Mesendoderm (in vitro differentiated cells): ENCODE measurements around the gene FBF1.
A peak's percentile ranks its signal among the peaks of the same experiment; 100 is the strongest.
"Not testable (repeated sequence)": the region's sequence is repeated elsewhere in the genome, so short reads cannot be mapped to it uniquely, and the experiment has no call there.

ENCODE experiments used
- DNase-seq: peaks from one replicate; pipeline ENCODE4 v3.0.0; 2013
- H2AK5ac ChIP-seq: 2 replicates; pipeline ENCODE4 v1.6.1; 2013; ENCODE audit warnings: low read length, inconsistent platforms
- H2BK120ac ChIP-seq: 2 replicates; pipeline ENCODE4 v1.6.1; 2013; ENCODE audit warnings: low read depth, mild to moderate bottlenecking, low read length, moderate library complexity, mixed read lengths
- H2BK15ac ChIP-seq: replicated peaks from 2 replicates; pipeline ENCODE4 v1.6.1; 2013; ENCODE audit warnings: low read depth, mild to moderate bottlenecking, moderate library complexity
- H2BK5ac ChIP-seq: 2 replicates; pipeline ENCODE4 v1.6.1; 2013; ENCODE audit warnings: low read length, inconsistent platforms
- H3K18ac ChIP-seq: 2 replicates; pipeline ENCODE4 v1.6.1; 2013; ENCODE audit warnings: mild to moderate bottlenecking, low read length, mixed read lengths
- H3K23ac ChIP-seq: one replicate; pipeline ENCODE4 v1.6.1; 2013; ENCODE audit warnings: low read length
- H3K27ac ChIP-seq: 2 replicates; pipeline ENCODE4 v1.5.1; 2013; ENCODE audit warnings: low read depth, mild to moderate bottlenecking, inconsistent platforms, low read length, moderate library complexity
- H3K27me3 ChIP-seq: 2 replicates; pipeline ENCODE4 v1.6.1; 2013; ENCODE audit warnings: low read length, control low read depth, mild to moderate bottlenecking, inconsistent platforms; ENCODE audit not compliant: insufficient read depth, poor library complexity
- H3K36me3 ChIP-seq: 2 replicates; pipeline ENCODE4 v1.6.1; 2013; ENCODE audit warnings: low read length, inconsistent platforms; ENCODE audit not compliant: control insufficient read depth, insufficient read depth
- H3K4ac ChIP-seq: one replicate; pipeline ENCODE4 v1.6.1; 2013; ENCODE audit warnings: low read depth, mild to moderate bottlenecking, low read length, moderate library complexity
- H3K4me1 ChIP-seq: 2 replicates; pipeline ENCODE4 v1.6.1; 2013; ENCODE audit warnings: low read depth, low read length, inconsistent platforms; ENCODE audit not compliant: control insufficient read depth
- H3K4me2 ChIP-seq: 2 replicates; pipeline ENCODE4 v1.6.1; 2013; ENCODE audit warnings: low read length
- H3K4me3 ChIP-seq: 2 replicates; pipeline ENCODE4 v1.5.1; 2013; ENCODE audit warnings: mild to moderate bottlenecking, low read length
- H3K56ac ChIP-seq: one replicate; pipeline ENCODE4 v1.6.1; 2013; ENCODE audit warnings: low read length
- H3K79me1 ChIP-seq: 2 replicates; pipeline ENCODE4 v1.6.1; 2013; ENCODE audit warnings: low read length, inconsistent platforms
- H3K79me2 ChIP-seq: 2 replicates; pipeline ENCODE4 v1.6.1; 2013; ENCODE audit warnings: mild to moderate bottlenecking, low read length; ENCODE audit not compliant: control insufficient read depth, insufficient read depth
- H3K9ac ChIP-seq: 2 replicates; pipeline ENCODE4 v1.6.1; 2013; ENCODE audit warnings: low read length, inconsistent platforms
- H4K5ac ChIP-seq: one replicate; pipeline ENCODE4 v1.6.1; 2013; ENCODE audit warnings: low read length
- H4K8ac ChIP-seq: one replicate; pipeline ENCODE4 v1.6.1; 2013; ENCODE audit warnings: low read depth, mild to moderate bottlenecking, control low read depth, low read length, moderate library complexity
- WGBS: extraction: QIAGEN DNeasy Blood & Tissue Kit; methylation state at CpG from one replicate; pipeline ENCODE4 v1.1.7; 2013; ENCODE audit warnings: low lambda C conversion rate, missing lambda C conversion rate; ENCODE audit not compliant: insufficient coverage; ENCODE audit errors: extremely low coverage; 5-methylcytosine and 5-hydroxymethylcytosine counted together

The FBF1 gene

DNA sequence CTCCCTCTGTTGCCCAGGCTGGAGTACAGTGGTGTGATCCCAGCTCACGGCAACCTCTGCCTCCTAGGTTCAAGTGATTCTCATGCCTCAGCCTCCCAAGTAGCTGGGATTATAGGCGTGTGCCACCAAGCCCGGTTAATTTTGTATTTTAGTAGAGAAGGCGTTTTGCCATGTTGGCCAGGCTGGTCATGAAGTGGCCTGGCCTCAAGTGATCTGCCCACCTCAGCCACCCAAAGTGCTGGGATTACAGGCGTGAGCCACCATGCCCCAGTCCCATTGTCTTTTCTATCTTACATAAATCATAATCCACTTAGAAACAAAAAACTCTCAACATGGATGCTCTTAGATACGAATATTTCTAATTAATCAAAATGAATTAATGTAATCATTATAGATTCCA is 34.3 kb upstream of the FBF1 start:
- H3K4me3 ChIP-seq, H3K4me1 ChIP-seq, H4K8ac ChIP-seq, H3K27me3 ChIP-seq, H3K36me3 ChIP-seq, H3K9ac ChIP-seq, H3K56ac ChIP-seq, H2BK120ac ChIP-seq, H2AK5ac ChIP-seq, DNase-seq, H3K4ac ChIP-seq, H4K5ac ChIP-seq, H3K27ac ChIP-seq, H3K23ac ChIP-seq, H3K4me2 ChIP-seq, H2BK15ac ChIP-seq, H2BK5ac ChIP-seq, H3K18ac ChIP-seq: not testable (repeated sequence)
- H3K79me2 ChIP-seq, result peaks cover 18% of the 10 kb centered on the region
- WGBS, result no CpG with 5 or more reads among the region's 6 CpGs
- peaks cover 11% of the 10 kb centered on the region for H3K79me1 ChIP-seq

DNA sequence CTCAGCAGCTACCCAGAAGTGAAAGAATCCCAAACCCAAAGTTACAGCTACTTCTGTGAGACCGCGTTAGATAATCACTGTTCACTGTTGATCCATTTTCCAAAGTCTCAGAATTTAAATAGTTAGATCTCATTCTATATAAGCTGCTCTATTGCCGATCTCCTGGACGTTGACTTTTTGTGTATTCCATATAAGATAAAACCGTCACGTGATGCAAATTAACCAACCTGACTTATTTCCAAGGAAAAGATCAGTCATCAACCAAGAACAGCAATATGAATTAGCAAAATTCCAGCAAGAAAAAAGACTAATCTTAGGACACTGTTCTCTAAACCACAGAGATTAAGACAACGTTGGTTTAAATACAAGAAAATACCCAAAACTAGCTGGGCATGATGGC is 29.8 kb upstream of the FBF1 start:
- H3K4ac ChIP-seq, result no peak overlapping the region
- H2BK5ac ChIP-seq, result no peak overlapping the region
- H3K4me3 ChIP-seq, result no peak overlapping the region
- H2BK120ac ChIP-seq, result no peak overlapping the region
- no peak overlapping the region for H2AK5ac ChIP-seq
- peaks cover 8% of the 10 kb centered on the region for H3K79me2 ChIP-seq
- H2BK15ac ChIP-seq, result no peak overlapping the region
- H3K9ac ChIP-seq, result no peak overlapping the region
- H3K4me1 ChIP-seq, result no peaks in the 10 kb centered on the region
- H3K36me3 ChIP-seq, result no peaks in the 10 kb centered on the region
- no peak overlapping the region for H4K8ac ChIP-seq
- no peak overlapping the region for H3K56ac ChIP-seq
- DNase-seq, result no peak
- no CpG with 5 or more reads among the region's 7 CpGs for WGBS
- no peak overlapping the region for H4K5ac ChIP-seq
- peaks cover 8% of the 10 kb centered on the region for H3K79me1 ChIP-seq
- no peak overlapping the region for H3K23ac ChIP-seq
- H3K18ac ChIP-seq, result no peak overlapping the region
- no peaks in the 10 kb centered on the region for H3K27me3 ChIP-seq
- H3K27ac ChIP-seq, result no peak overlapping the region
- no peak overlapping the region for H3K4me2 ChIP-seq

DNA sequence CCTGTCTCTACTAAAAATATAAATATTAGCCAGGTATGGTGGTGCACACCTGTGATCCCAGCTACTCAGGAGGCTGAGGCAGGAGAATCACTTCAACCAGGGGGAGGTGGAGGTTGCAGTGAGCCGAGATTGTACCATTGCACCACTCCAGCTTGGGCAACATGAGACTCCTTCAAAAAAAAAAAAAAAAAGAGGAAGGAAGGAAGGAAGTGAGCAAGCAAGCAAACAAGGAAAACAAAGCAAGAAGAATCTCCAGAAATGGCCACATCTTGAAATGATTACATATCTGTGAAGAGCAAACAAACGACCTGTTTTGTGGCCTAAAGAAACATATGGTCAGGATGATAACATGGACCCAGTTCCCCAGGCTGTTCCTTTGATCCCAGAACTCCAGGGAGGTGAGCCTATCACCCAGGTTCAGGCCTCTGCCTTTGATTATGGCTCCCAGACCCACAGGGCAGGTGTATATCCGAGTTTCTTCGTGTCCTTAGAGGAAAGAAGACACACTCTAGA is 29.2 kb upstream of the FBF1 start:
- Histone ChIP-seq H3K23ac (no peak overlapping the region), H2BK15ac (no peak overlapping the region), H4K8ac (no peak overlapping the region), H3K4ac (no peak overlapping the region), H3K18ac (no peak overlapping the region), H3K4me3 (no peak overlapping the region), H2AK5ac (no peak overlapping the region), H3K9ac (no peak overlapping the region), H3K79me2 (peaks cover 6% of the 10 kb centered on the region), H3K4me2 (no peak overlapping the region), H2BK5ac (no peak overlapping the region), H3K56ac (no peak overlapping the region), H4K5ac (no peak overlapping the region), H3K27me3 (no peaks in the 10 kb centered on the region), H3K36me3 (no peaks in the 10 kb centered on the region), H3K79me1 (peaks cover 8% of the 10 kb centered on the region), H3K27ac (no peak overlapping the region), H3K4me1 (no peaks in the 10 kb centered on the region), H2BK120ac (no peak overlapping the region)
- DNase-seq, result peak; percentile 16
- WGBS, result no CpG with 5 or more reads among the region's 4 CpGs

- not testable (repeated sequence) for H2BK15ac ChIP-seq, H2BK5ac ChIP-seq, H2BK120ac ChIP-seq, DNase-seq, H3K79me2 ChIP-seq, H3K56ac ChIP-seq, H3K27ac ChIP-seq, H3K79me1 ChIP-seq, H3K4me3 ChIP-seq, H3K4ac ChIP-seq, H3K9ac ChIP-seq, H3K4me2 ChIP-seq, H2AK5ac ChIP-seq, H3K23ac ChIP-seq, H3K18ac ChIP-seq, H3K36me3 ChIP-seq, H4K5ac ChIP-seq, H3K27me3 ChIP-seq, H3K4me1 ChIP-seq, H4K8ac ChIP-seq
- WGBS, result no CpG with 5 or more reads among the region's 10 CpGs
These were observed 28.2 kb upstream of the FBF1 start for GRCh38 chr17:75969044-75969443.

DNA sequence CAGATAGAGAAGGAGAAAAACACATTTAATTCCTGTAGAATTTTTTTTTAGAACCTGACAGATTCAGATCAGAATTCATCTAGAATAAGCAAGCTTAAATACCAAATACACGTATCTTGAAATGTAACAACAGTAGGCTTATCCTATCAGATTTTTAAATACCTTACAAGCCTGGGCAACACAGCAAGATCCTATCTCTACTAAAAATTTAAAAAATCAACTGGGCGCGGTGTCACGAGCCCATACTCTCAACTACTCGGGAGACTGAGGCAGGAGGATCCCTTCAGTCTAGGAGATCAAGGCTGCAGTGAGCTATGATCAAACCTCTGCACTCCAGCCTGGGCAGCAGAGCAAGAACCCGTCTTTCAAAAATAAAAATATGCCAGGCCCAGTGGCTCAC is 24.6 kb upstream of the FBF1 start:
- WGBS, result no CpG with 5 or more reads among the region's 6 CpGs

GRCh38 chr17:75959839-75960511 is 19.1 kb upstream of the FBF1 start:
- Histone ChIP-seq H2BK120ac (peak overlapping the region; percentile 4), H4K5ac (no peak overlapping the region), H4K8ac (no peak overlapping the region), H3K27ac (peak overlapping the region; percentile 77), H3K79me2 (peaks cover 1% of the 10 kb centered on the region), H3K9ac (no peak overlapping the region), H3K79me1 (peaks cover 2% of the 10 kb centered on the region), H3K4me2 (no peak overlapping the region), H3K4me3 (no peak overlapping the region), H3K23ac (no peak overlapping the region), H2BK5ac (no peak overlapping the region), H3K27me3 (no peaks in the 10 kb centered on the region), H2AK5ac (no peak overlapping the region), H3K4ac (peak overlapping the region; percentile 22), H2BK15ac (no peak overlapping the region), H3K36me3 (no peaks in the 10 kb centered on the region), H3K18ac (no peak overlapping the region), H3K4me1 (peaks cover 5% of the 10 kb centered on the region), H3K56ac (no peak overlapping the region)
- no CpG with 5 or more reads among the region's 11 CpGs for WGBS
- DNase-seq, result no peak

More for the DNA sequence above, 24.6 kb upstream of the FBF1 start:
- no peak overlapping the region for H2BK15ac ChIP-seq
- H3K4me1 ChIP-seq, result no peaks in the 10 kb centered on the region
- no peak overlapping the region for H3K27ac ChIP-seq
- no peak overlapping the region for H4K5ac ChIP-seq
- no peak overlapping the region for H3K56ac ChIP-seq
- no peak for DNase-seq
- H3K18ac ChIP-seq, result no peak overlapping the region
- H3K79me2 ChIP-seq, result peaks cover 4% of the 10 kb centered on the region
- no peak overlapping the region for H4K8ac ChIP-seq
- no peak overlapping the region for H3K23ac ChIP-seq
- H2BK5ac ChIP-seq, result no peak overlapping the region
- H3K79me1 ChIP-seq, result peaks cover 3% of the 10 kb centered on the region
- no peaks in the 10 kb centered on the region for H3K36me3 ChIP-seq
- H3K4me3 ChIP-seq, result no peak overlapping the region
- no peak overlapping the region for H2BK120ac ChIP-seq
- H3K27me3 ChIP-seq, result no peaks in the 10 kb centered on the region
- H3K4me2 ChIP-seq, result no peak overlapping the region
- no peak overlapping the region for H3K9ac ChIP-seq
- H3K4ac ChIP-seq, result no peak overlapping the region
- H2AK5ac ChIP-seq, result no peak overlapping the region
